Transverse colon (tissue), 4 donors: ENCODE data around the gene TOMM70. TPM values are rescaled to one million over a fixed set of nuclear protein-coding genes. Genes with fewer than 3 reads are reported as not detected.

Experiments used
- DNase-seq: peaks from one replicate; pipeline ENCODE4 v3.0.0-alpha.2; 2019
- H3K27ac ChIP-seq, 4 donors: fragments of 200-600 bp; sonication (generic); 2 replicates each; pipeline ENCODE4 v1.5.1; 2016 to 2018; ENCODE audit warnings: inconsistent platforms in 4 of 4
- H3K27me3 ChIP-seq: fragments of 200-600 bp; sonication (generic); 2 replicates; pipeline ENCODE4 v1.5.1; 2017; ENCODE audit warnings: inconsistent platforms
- H3K36me3 ChIP-seq, 4 donors: fragments of 200-600 bp; sonication (generic); 2 replicates each; pipeline ENCODE4 v1.5.1; 2017 to 2019; ENCODE audit warnings: inconsistent platforms in 4 of 4
- H3K4me1 ChIP-seq, 4 donors: fragments of 200-600 bp; sonication (generic); 2 replicates each; pipeline ENCODE4 v1.5.1; 2017 to 2020; ENCODE audit warnings: inconsistent platforms in 4 of 4
- H3K4me3 ChIP-seq, 4 donors: fragments of 200-600 bp; sonication (generic); 1 replicate in 1 of 4; 2 replicates in 3 of 4; pipeline versions ENCODE4 v1.5.1 to v1.6.1; 2017 to 2019; ENCODE audit warnings: inconsistent platforms in 4 of 4
- H3K9me3 ChIP-seq, 2 donors: fragments of 200-600 bp; sonication (generic); 2 replicates each; pipeline ENCODE4 v1.5.1; 2017 to 2019; ENCODE audit warnings: inconsistent platforms in 2 of 2
- CTCF ChIP-seq, 5 experiments: fragments of 200-600 bp in 3 of 5; fragments of 450-650 bp in 2 of 5; sonication (generic) in 3 of 5; IDR thresholded peaks; 1 replicate in 2 of 5; 2 replicates in 3 of 5; pipeline ENCODE4 v1.5.1; 2016 to 2017; ENCODE audit warnings: antibody characterized with exemption in 5 of 5, inconsistent platforms in 3 of 5, mild to moderate bottlenecking in 2 of 5, moderate library complexity in 1 of 5
- EP300 ChIP-seq: sonication (generic); formaldehyde crosslinking; IDR thresholded peaks from one replicate; pipeline ENCODE4 v1.6.1; 2017; ENCODE audit warnings: antibody characterized with exemption, low read depth
- POLR2A ChIP-seq: fragments of 450-650 bp; IDR thresholded peaks from one replicate; pipeline ENCODE4 v1.6.1; 2016; ENCODE audit warnings: antibody characterized with exemption, mild to moderate bottlenecking, moderate library complexity
- POLR2AphosphoS5 ChIP-seq, 3 donors: sonication (generic); formaldehyde crosslinking; IDR thresholded peaks; one replicate each; pipeline ENCODE4 v1.6.1; 2016; ENCODE audit warnings: antibody characterized with exemption in 3 of 3
- WGBS, 2 donors: methylation state at CpG; one replicate each; pipeline ENCODE4 v1.1.5; 2018; ENCODE audit warnings: low coverage in 1 of 2; 5-methylcytosine and 5-hydroxymethylcytosine counted together
- in situ Hi-C, 4 donors: fragments of 200-750 bp; cut with MboI; loops; one replicate each; pipeline versions ENCODE4 v1.15.0 to v1.15.1; 2017; ENCODE audit warnings: low sequenced_read_pairs in 3 of 4, low pct_ligation_motif_present in 1 of 4, low pct_unique_long_range_greater_than_20kb in 1 of 4
- intact Hi-C: fragments of 100-400 bp; cut with DNase I; formaldehyde crosslinking; loops from one replicate; pipeline ENCODE4 v1.15.1; 2023; ENCODE audit warnings: low total_unique reads
- total RNA-seq, 4 donors: library from RNA; depleted of rRNA; stranded (reverse); fragments of >200 nt; gene quantifications; one replicate each; pipeline ENCODE4 v1.1.0, GENCODE V29; 2016

TOMM70 gene
- total RNA-seq, 4 donors from 2014 or later = 13.1 to 38.1 (median 33.0) TPM

- H3K36me3 ChIP-seq = peaks cover 0 to 76% (median 17%) of the 10 kb centered on the region in 4 donors
Observed at GRCh38 chr3:100376301-100376700, 24.6 kb downstream of the TOMM70 start.

GRCh38 chr3:100374521-100374920 is 26.4 kb downstream of the TOMM70 start:
- H3K27ac ChIP-seq = no peak overlapping the region
- no peaks in the 10 kb centered on the region for H3K27me3 ChIP-seq
- peaks cover 0 to 67% (median 18%) of the 10 kb centered on the region in 4 donors for H3K36me3 ChIP-seq
- DNase-seq = no peak
- H3K4me1 ChIP-seq = no peaks in the 10 kb centered on the region
- no peak overlapping the region for H3K4me3 ChIP-seq
- in situ Hi-C loops = no loop called here
- intact Hi-C loops = no loop called here
- TF ChIP-seq EP300 (no peak), POLR2AphosphoS5 (IDR thresholded peaks at IDR 0.05) (no peak), POLR2A (no peak)
- no peaks in the 10 kb centered on the region for H3K9me3 ChIP-seq

More at GRCh38 chr3:100376301-100376700, 24.6 kb downstream of the TOMM70 start:
- intact Hi-C loops = no loop called here
- no peak for DNase-seq
- in situ Hi-C loops = no loop called here
- Histone ChIP-seq H3K4me1 (no peaks in the 10 kb centered on the region), H3K4me3 (no peak overlapping the region), H3K27ac (no peak overlapping the region), H3K27me3 (no peaks in the 10 kb centered on the region), H3K9me3 (no peaks in the 10 kb centered on the region)
- WGBS, 2 donors = 99 to 100% methylated on average over 1 to 4 of the region's 4 CpGs
- TF ChIP-seq CTCF (IDR thresholded peaks at IDR 0.05) (no peak), POLR2A (no peak), POLR2AphosphoS5 (IDR thresholded peaks at IDR 0.05) (no peak), EP300 (no peak)

- intact Hi-C loops = no loop called here
- H3K27ac ChIP-seq = no peak overlapping the region
- 91% methylated on average over 1 of the region's 1 CpG; no CpG with 5 or more reads in 1 of the 2 donors for WGBS, 2 donors
- no peak for DNase-seq
- H3K36me3 ChIP-seq = peaks cover 0 to 54% (median 21%) of the 10 kb centered on the region in 4 donors
- no peak overlapping the region for H3K4me3 ChIP-seq
- H3K4me1 ChIP-seq = no peaks in the 10 kb centered on the region
- H3K9me3 ChIP-seq = no peaks in the 10 kb centered on the region
- no peaks in the 10 kb centered on the region for H3K27me3 ChIP-seq
- in situ Hi-C loops = no loop called here
- TF ChIP-seq POLR2A = no peak
- no peak for TF ChIP-seq CTCF (IDR thresholded peaks at IDR 0.05)
- TF ChIP-seq POLR2AphosphoS5 (IDR thresholded peaks at IDR 0.05) = no peak
- no peak for TF ChIP-seq EP300
Observed at GRCh38 chr3:100370756-100371155, 30.1 kb downstream of the TOMM70 start.

- H3K27me3 ChIP-seq = no peaks in the 10 kb centered on the region
- no peak overlapping the region for H3K27ac ChIP-seq
- H3K9me3 ChIP-seq = no peaks in the 10 kb centered on the region
- DNase-seq = no peak
- 81 to 87% methylated on average over 5 to 8 of the region's 8 CpGs for WGBS, 2 donors
- in situ Hi-C loops (no loop called here), intact Hi-C loops (no loop called here)
- H3K36me3 ChIP-seq = peaks cover 0 to 62% (median 23%) of the 10 kb centered on the region in 4 donors
- no peak overlapping the region for H3K4me3 ChIP-seq
- no peaks in the 10 kb centered on the region for H3K4me1 ChIP-seq
- TF ChIP-seq CTCF (IDR thresholded peaks at IDR 0.05) (no peak), POLR2A (no peak), EP300 (no peak), POLR2AphosphoS5 (IDR thresholded peaks at IDR 0.05) (no peak)
Observed at GRCh38 chr3:100368441-100368840, 32.4 kb downstream of the TOMM70 start.

GRCh38 chr3:100366424-100366823 is 34.5 kb downstream of the TOMM70 start:
- no peak overlapping the region for H3K4me3 ChIP-seq
- peaks cover 0 to 50% (median 17%) of the 10 kb centered on the region in 4 donors for H3K36me3 ChIP-seq
- WGBS, 2 donors = 83 to 88% methylated on average over 2 of the region's 2 CpGs
- intact Hi-C loops (no loop called here), in situ Hi-C loops (no loop called here)
- no peaks in the 10 kb centered on the region for H3K27me3 ChIP-seq
- TF ChIP-seq EP300 (no peak), POLR2A (no peak), POLR2AphosphoS5 (IDR thresholded peaks at IDR 0.05) (no peak), CTCF (IDR thresholded peaks at IDR 0.05) (no peak)
- no peaks in the 10 kb centered on the region for H3K4me1 ChIP-seq
- no peak overlapping the region for H3K27ac ChIP-seq
- no peaks in the 10 kb centered on the region for H3K9me3 ChIP-seq
- no peak for DNase-seq
